GM21381 (cell line): ENCODE data around the gene ATOH8.
A peak's percentile ranks its signal among the peaks of the same experiment; 100 is the strongest.

Source experiments
- ATAC-seq: cut with Tn5 transposase; IDR thresholded peaks from one replicate; pipeline ENCODE4 v1.9.1; 2021; ENCODE audit warnings: mild to moderate bottlenecking, moderate library complexity; ENCODE audit not compliant: unreplicated experiment

Gene ATOH8

GRCh38 chr2:85718885-85719492 lies 34.8 kb upstream of the ATOH8 start:
- ATAC-seq: no peak

GRCh38 chr2:85719609-85720240 lies 34.1 kb upstream of the ATOH8 start:
- no peak for ATAC-seq

- ATAC-seq: no peak
Observed at GRCh38 chr2:85720533-85720932, 33.3 kb upstream of the ATOH8 start.

GRCh38 chr2:85721641-85722040 lies 32.1 kb upstream of the ATOH8 start:
- no peak for ATAC-seq

GRCh38 chr2:85722519-85722918 lies 31.3 kb upstream of the ATOH8 start:
- ATAC-seq: no peak

GRCh38 chr2:85723707-85724360 lies 30.0 kb upstream of the ATOH8 start:
- no peak for ATAC-seq

GRCh38 chr2:85724731-85725181 lies 29.0 kb upstream of the ATOH8 start:
- ATAC-seq: no peak

- no peak for ATAC-seq
Observed at GRCh38 chr2:85725451-85725850, 28.3 kb upstream of the ATOH8 start.

GRCh38 chr2:85727798-85728197 lies 26.0 kb upstream of the ATOH8 start:
- no peak for ATAC-seq

GRCh38 chr2:85728342-85728741 lies 25.4 kb upstream of the ATOH8 start:
- ATAC-seq: no peak

GRCh38 chr2:85728883-85729824 lies 24.6 kb upstream of the ATOH8 start:
- ATAC-seq: peak; percentile 84

GRCh38 chr2:85729825-85730510 lies 23.8 kb upstream of the ATOH8 start:
- ATAC-seq: no peak

GRCh38 chr2:85730686-85731230 lies 23.0 kb upstream of the ATOH8 start:
- no peak for ATAC-seq

- ATAC-seq: no peak
Observed at GRCh38 chr2:85731606-85732005, 22.2 kb upstream of the ATOH8 start.

GRCh38 chr2:85732467-85733120 lies 21.2 kb upstream of the ATOH8 start:
- ATAC-seq: no peak

GRCh38 chr2:85733121-85733960 lies 20.4 kb upstream of the ATOH8 start:
- ATAC-seq: no peak

- ATAC-seq: no peak
Observed at GRCh38 chr2:85734015-85734414, 19.8 kb upstream of the ATOH8 start.

- ATAC-seq: no peak
Observed at GRCh38 chr2:85734942-85735608, 18.7 kb upstream of the ATOH8 start.
